Measurements from ENCODE around the gene HMX2. TPM values are rescaled to one million over a fixed set of nuclear protein-coding genes. Genes with fewer than 3 reads are reported as not detected.
A peak's percentile ranks its signal among the peaks of the same experiment; 100 is the strongest.

HMX2 gene
- total and polyA plus RNA-seq, 2 of the 13 experiments (the other 11 are each of a cell fraction or from before 2014, with no cell fraction given): not detected

GRCh38 chr10:123154092-123154710 is 6.3 kb downstream of the HMX2 start, which contains the start of gene BUB3:
TSS of gene BUB3 (plus strand) at chr10:123154402. CDS start at chr10:123154918, 516 bp downstream.
- Histone ChIP-seq H3K4me2 (ENCODE audit: low read depth, low read length) (peak within 1 kb of the TSS; percentile 70), H3K9me3 (ENCODE audit: low read length) (no peaks in the 10 kb centered on the region), H3K9ac (ENCODE audit: insufficient read depth, low read depth, low read length) (peak within 1 kb of the TSS; percentile 92), H3K4me3 (replicated peaks in 1 of 3; ENCODE audit: insufficient read depth in 1 of 3, low read depth in 2 of 3, low read length in 3 of 3) (peak within 1 kb of the TSS; percentile 65 to 99 (median 98)), H4K20me1 (ENCODE audit: insufficient read depth, low read length) (peaks cover 20% of the 10 kb centered on the region), H3K79me2 (ENCODE audit: insufficient read depth, low read length) (peaks cover 48% of the 10 kb centered on the region), H3K27ac (ENCODE audit: extremely low read length, insufficient read depth, low read length) (peak within 1 kb of the TSS; percentile 88), H3K36me3 (replicated peaks in 1 of 2; ENCODE audit: control insufficient read depth in 1 of 2, insufficient read depth in 2 of 2, low read length in 2 of 2) (peaks cover 0 to 4% of the 10 kb centered on the region in 2 experiments; a peak in 3 of 5 replicates), H2AFZ (ENCODE audit: low read length) (no peak within 1 kb of the TSS), H3K27me3 (ENCODE audit: control insufficient read depth in 1 of 2, insufficient read depth in 2 of 2, low read length in 2 of 2) (peaks cover 6 to 42% of the 10 kb centered on the region in 2 experiments), H3K4me1 (ENCODE audit: insufficient read depth, low read length) (peaks cover 50% of the 10 kb centered on the region)
- ATAC-seq: peak; percentile 97
- ChIA-PET POLR2A (interaction anchor here (0.7 to 1.6 kb wide), 12 partner anchors 9 to 200 kb away, joined by 3 to 11 read pairs (median 3); partner anchors contain the start of genes ACADSB, C10orf88, IKZF5 and PSTK), CTCF (ENCODE audit: low intra/inter-chr PET ratio, low total read pairs) (no interaction called here)
- DNase-seq (ENCODE audit: low spot score): peak; percentile 98
- in situ Hi-C loops (cut with HindIII; ENCODE audit: extremely low pct_ligation_motif_present, low pct_unique_long_range_greater_than_20kb) (no loop called here), intact Hi-C loops (cut with micrococcal nuclease; ENCODE audit: unreplicated experiment) (loop anchor here (10.0 kb wide), 1 partner anchor 51 kb away; no protein-coding TSS in a partner anchor)
- BruUV-seq (replicated peaks): no TSS peak
- peak; percentile 98 for FAIRE-seq
- WGBS (ENCODE audit: low lambda C conversion rate): 0% methylated on average over 6 of the region's 50 CpGs
- TF ChIP-seq HMGXB3 (CRISPR knock-in tag; IDR thresholded peaks at IDR 0.05; ENCODE audit: borderline replicate concordance): peak; percentile 56; the same call in 1 of the 2 replicates
- TF ChIP-seq HNF1A (IDR thresholded peaks at IDR 0.05; ENCODE audit: low read depth): no peak
- TF ChIP-seq HNF1A (CRISPR knock-in tag; IDR thresholded peaks at IDR 0.05; ENCODE audit: borderline replicate concordance): 0 out of 2 replicates have a peak, but pooled peaks have one; percentile 16
- peak; percentile 42; the same call in 1 of the 2 replicates for TF ChIP-seq ETV5 (CRISPR knock-in tag; IDR thresholded peaks at IDR 0.05; ENCODE audit: borderline replicate concordance)
- TF ChIP-seq ZNF121 (CRISPR knock-in tag; IDR thresholded peaks at IDR 0.05): no peak
- peak; percentile 67; the same call in 1 of the 2 replicates for TF ChIP-seq HOXA3 (CRISPR knock-in tag; IDR thresholded peaks at IDR 0.05)
- TF ChIP-seq ZNF414 (CRISPR knock-in tag; IDR thresholded peaks at IDR 0.05): no peak
- no peak for TF ChIP-seq CEBPZ (IDR thresholded peaks at IDR 0.05; ENCODE audit: low read length)
- peak; percentile 70; the same call in 1 of the 2 replicates for TF ChIP-seq CCDC6 (CRISPR knock-in tag; IDR thresholded peaks at IDR 0.05)
- TF ChIP-seq MTA3 (CRISPR knock-in tag; IDR thresholded peaks at IDR 0.05): no peak

All from HepG2 (cell line).